IMR-90 (cell line): ENCODE measurements around the gene ZXDC. TPM values are rescaled to one million over a fixed set of nuclear protein-coding genes. Genes with fewer than 3 reads are reported as not detected.

ENCODE experiments used
- ATAC-seq: fragments of 200-7000 bp; cut with Tn5 transposase; 2 replicates; pipeline ENCODE4 v1.9.1; 2020; ENCODE audit warnings: low read depth, mild to moderate bottlenecking, moderate library complexity
- BruUV-seq: library from RNA; stranded (reverse); fragments of 400-500 nt; replicated peaks from 2 replicates; lab custom pipeline; 2021; lab: Mats Ljungman, UMichigan
- CTCF ChIA-PET: fragments of 300-600 bp; formaldehyde crosslinking; extraction: SDS; loops from one replicate; lab custom pipeline; 2021; ENCODE audit warnings: antibody characterized with exemption; lab: Yijun Ruan, JAX
- POLR2A ChIA-PET: fragments of 300-600 bp; sonication (Branson Sonifier 250); formaldehyde crosslinking; loops from one replicate; lab custom pipeline; 2022; ENCODE audit warnings: antibody characterized with exemption; ENCODE audit not compliant: unreplicated experiment; lab: Charles Lee
- DNase-seq: peaks from one replicate; pipeline ENCODE4 v3.0.0; 2013
- H2AFZ ChIP-seq: replicated peaks from 2 replicates; pipeline ENCODE3; 2013; ENCODE audit warnings: low read length, mild to moderate bottlenecking; ENCODE audit not compliant: poor library complexity
- H2AK5ac ChIP-seq: 2 replicates; pipeline ENCODE4 v1.6.1; 2013; ENCODE audit warnings: low read depth, low read length, inconsistent platforms
- H2AK9ac ChIP-seq: replicated peaks from 2 replicates; pipeline ENCODE3; 2013; ENCODE audit warnings: mild to moderate bottlenecking, low read depth, low read length, moderate library complexity; ENCODE audit not compliant: poor library complexity
- H2BK120ac ChIP-seq: 2 replicates; pipeline ENCODE4 v1.6.1; 2013; ENCODE audit warnings: low read depth, low read length, inconsistent platforms
- H2BK15ac ChIP-seq: 3 replicates; pipeline ENCODE4 v1.6.1; 2013; ENCODE audit warnings: low read depth, low read length, inconsistent platforms
- H2BK20ac ChIP-seq: 2 replicates; pipeline ENCODE4 v1.6.1; 2013; ENCODE audit warnings: low read depth, mild to moderate bottlenecking, inconsistent platforms, low read length, moderate library complexity
- H2BK5ac ChIP-seq: 2 replicates; pipeline ENCODE4 v1.6.1; 2013; ENCODE audit warnings: mild to moderate bottlenecking, low read depth, low read length, inconsistent platforms; ENCODE audit not compliant: poor library complexity, severe bottlenecking
- H3K14ac ChIP-seq: replicated peaks from 2 replicates; pipeline ENCODE4 v1.6.1; 2013; ENCODE audit warnings: low read depth, low read length, inconsistent platforms
- H3K18ac ChIP-seq: 2 replicates; pipeline ENCODE4 v1.6.1; 2013; ENCODE audit warnings: low read depth, low read length, control low read depth
- H3K23ac ChIP-seq: 2 replicates; pipeline ENCODE4 v1.6.1; 2013; ENCODE audit warnings: low read depth, low read length, inconsistent platforms
- H3K27ac ChIP-seq: 2 replicates; pipeline ENCODE4 v1.5.1; 2013; ENCODE audit warnings: mild to moderate bottlenecking, control low read depth, low read length; ENCODE audit not compliant: insufficient read depth
- H3K27me3 ChIP-seq: 2 replicates; pipeline ENCODE4 v1.6.1; 2013; ENCODE audit warnings: low read length; ENCODE audit not compliant: control insufficient read depth, insufficient read depth
- H3K36me3 ChIP-seq: 2 replicates; pipeline ENCODE4 v1.6.1; 2013; ENCODE audit warnings: low read length, mixed read lengths; ENCODE audit not compliant: control insufficient read depth, insufficient read depth
- H3K4ac ChIP-seq: 2 replicates; pipeline ENCODE4 v1.6.1; 2013; ENCODE audit warnings: low read depth, low read length, inconsistent platforms
- H3K4me1 ChIP-seq: 2 replicates; pipeline ENCODE4 v1.6.1; 2013; ENCODE audit warnings: low read length, mixed read lengths; ENCODE audit not compliant: control insufficient read depth, insufficient read depth
- H3K4me2 ChIP-seq: 2 replicates; pipeline ENCODE4 v1.6.1; 2013; ENCODE audit warnings: low read depth, mild to moderate bottlenecking, control low read depth, low read length, moderate library complexity
- H3K4me3 ChIP-seq: 2 replicates; pipeline ENCODE4 v1.5.1; 2013; ENCODE audit warnings: low read depth, mild to moderate bottlenecking, control low read depth, low read length, moderate library complexity; ENCODE audit not compliant: insufficient read depth
- H3K56ac ChIP-seq: 2 replicates; pipeline ENCODE4 v1.6.1; 2013; ENCODE audit warnings: low read length, inconsistent platforms; ENCODE audit not compliant: insufficient read depth; ENCODE audit errors: extremely low read depth
- H3K79me1 ChIP-seq, 2 experiments: 2 replicates each; pipeline ENCODE4 v1.6.1; 2013; ENCODE audit warnings: low read length in 2 of 2, inconsistent platforms in 1 of 2, low read depth in 1 of 2
- H3K9ac ChIP-seq: 2 replicates; pipeline ENCODE4 v1.6.1; 2013; ENCODE audit warnings: low read depth, low read length, control low read depth
- H3K9me1 ChIP-seq: 2 replicates; pipeline ENCODE4 v1.6.1; 2013; ENCODE audit warnings: low read length, inconsistent platforms; ENCODE audit not compliant: insufficient read depth
- H3K9me3 ChIP-seq: 2 replicates; pipeline ENCODE4 v1.6.1; 2013; ENCODE audit warnings: low read length; ENCODE audit not compliant: control insufficient read depth, insufficient read depth
- H4K20me1 ChIP-seq: 2 replicates; pipeline ENCODE4 v1.6.1; 2013; ENCODE audit warnings: low read length, inconsistent platforms; ENCODE audit not compliant: insufficient read depth
- H4K5ac ChIP-seq: 2 replicates; pipeline ENCODE4 v1.6.1; 2013; ENCODE audit warnings: mild to moderate bottlenecking, low read depth, low read length, control low read depth
- H4K8ac ChIP-seq, 2 experiments: 2 replicates each; pipeline ENCODE4 v1.6.1; 2013; ENCODE audit warnings: low read depth in 2 of 2, low read length in 2 of 2, control low read depth in 1 of 2, inconsistent platforms in 1 of 2
- H4K91ac ChIP-seq: 2 replicates; pipeline ENCODE4 v1.6.1; 2013; ENCODE audit warnings: low read depth, low read length, inconsistent platforms; ENCODE audit not compliant: insufficient read depth
- BHLHE40 ChIP-seq: fragments of 150-350 bp; IDR thresholded peaks from 2 replicates; pipeline ENCODE4 v1.6.1; 2016; ENCODE audit warnings: mild to moderate bottlenecking, low read depth, low read length
- CEBPB ChIP-seq: IDR thresholded peaks from 2 replicates; pipeline ENCODE4 v1.6.1; 2012; ENCODE audit warnings: low read depth, low read length, improper control_type of control experiment
- CHD1 ChIP-seq: IDR thresholded peaks from 2 replicates; pipeline ENCODE4 v1.6.1; 2012; ENCODE audit warnings: low read depth, low read length, improper control_type of control experiment
- CTCF ChIP-seq: conservative IDR thresholded peaks from 2 replicates; pipeline ENCODE4 v1.5.1; 2012; ENCODE audit warnings: mild to moderate bottlenecking, low read depth, low read length, improper control_type of control experiment
- FOS ChIP-seq: fragments of 150-350 bp; IDR thresholded peaks from 2 replicates; pipeline ENCODE4 v1.6.1; 2016; ENCODE audit warnings: low read depth, low read length
- MAFK ChIP-seq: IDR thresholded peaks from 2 replicates; pipeline ENCODE4 v1.6.1; 2012; ENCODE audit warnings: low read depth, low read length, improper control_type of control experiment
- MAZ ChIP-seq: IDR thresholded peaks from 2 replicates; pipeline ENCODE4 v1.6.1; 2012; ENCODE audit warnings: low read depth, mild to moderate bottlenecking, low read length, improper control_type of control experiment, moderate library complexity, borderline replicate concordance
- MXI1 ChIP-seq: IDR thresholded peaks from 2 replicates; pipeline ENCODE4 v1.6.1; 2012; ENCODE audit warnings: low read depth, mild to moderate bottlenecking, low read length, moderate library complexity, borderline replicate concordance
- NFE2L2 ChIP-seq: fragments of 150-350 bp; IDR thresholded peaks from 2 replicates; pipeline ENCODE4 v1.6.1; 2016; ENCODE audit warnings: low read depth, mild to moderate bottlenecking, low read length
- POLR2A ChIP-seq: IDR thresholded peaks from 2 replicates; pipeline ENCODE4 v1.6.1; 2012; ENCODE audit warnings: mild to moderate bottlenecking, low read depth, low read length
- RAD21 ChIP-seq: IDR thresholded peaks from 2 replicates; pipeline ENCODE4 v1.6.1; 2012; ENCODE audit warnings: low read length, improper control_type of control experiment
- RCOR1 ChIP-seq: IDR thresholded peaks from 2 replicates; pipeline ENCODE4 v1.6.1; 2012; ENCODE audit warnings: mild to moderate bottlenecking, low read length, improper control_type of control experiment; ENCODE audit not compliant: insufficient replicate concordance
- RFX5 ChIP-seq: IDR thresholded peaks from 2 replicates; pipeline ENCODE4 v1.8.0; 2012; ENCODE audit warnings: low read depth, mild to moderate bottlenecking, low read length, moderate library complexity
- SMC3 ChIP-seq: fragments of 150-350 bp; IDR thresholded peaks from 2 replicates; pipeline ENCODE4 v1.6.1; 2016; ENCODE audit warnings: low read depth, mild to moderate bottlenecking, antibody characterized with exemption, low read length, moderate library complexity
- WGBS, 2 experiments: methylation state at CpG; one replicate each; pipeline versions ENCODE4 v1.1.5 to v1.1.7; 2013; ENCODE audit warnings: missing lambda C conversion rate in 2 of 2; ENCODE audit not compliant: insufficient read length in 1 of 2; ENCODE audit errors: extremely low coverage in 2 of 2; 5-methylcytosine and 5-hydroxymethylcytosine counted together
- dilution Hi-C: fragments of 300-500 bp; cut with HindIII; formaldehyde crosslinking; loops from one replicate; pipeline ENCODE4 v1.14.3; 2018; ENCODE audit warnings: low sequenced_read_pairs; ENCODE audit not compliant: unreplicated experiment
- in situ Hi-C: fragments of 300-500 bp; cut with MboI; formaldehyde crosslinking; loops from 3 replicates; pipeline ENCODE4 v1.14.3; 2019; ENCODE audit warnings: low sequenced_read_pairs, inconsistent platforms, mixed read lengths
- intact Hi-C: fragments of 100-400 bp; cut with micrococcal nuclease; formaldehyde crosslinking; loops from 2 replicates; pipeline ENCODE4 v1.10.0; 2022
- polyA plus RNA-seq, 3 experiments: library from polyadenylated mRNA; depleted of rRNA; stranded (reverse); fragments of >200 nt; gene quantifications; 2 replicates each; pipeline ENCODE4 v1.2.3, GENCODE V29; 2012; ENCODE audit warnings: low replicate concordance in 1 of 3
- total RNA-seq: library from RNA; depleted of rRNA; stranded (reverse); fragments of >200 nt; gene quantifications from 2 replicates; pipeline ENCODE4 v1.2.3, GENCODE V29; 2012
- TF ChIP-seq, protein P1 (sequence below): fragments of 150-350 bp; IDR thresholded peaks from 2 replicates; pipeline ENCODE4 v1.6.1; 2016; ENCODE audit warnings: low read depth, mild to moderate bottlenecking, low read length, moderate library complexity, borderline replicate concordance
- TF ChIP-seq, protein P2 (sequence below): fragments of 150-350 bp; IDR thresholded peaks from 2 replicates; pipeline ENCODE4 v1.6.1; 2017; ENCODE audit warnings: mild to moderate bottlenecking, antibody characterized with exemption, low read length, low read depth

Gene ZXDC
- total and polyA plus RNA-seq, 2 of the 4 experiments (the other 2 are of a cell fraction), result 11.5 to 14.3 TPM

GRCh38 chr3:126395846-126396513 is 79.7 kb downstream of the ZXDC start:
- peak overlapping the region; percentile 37 for H2AK9ac ChIP-seq
- no peak overlapping the region for H3K4me3 ChIP-seq
- dilution Hi-C loops (no loop called here), intact Hi-C loops (no loop called here), in situ Hi-C loops (loop anchor here (10.0 to 25.0 kb wide), 2 partner anchors 151 to 434 kb away; partner anchors contain the start of gene ROPN1B)
- H3K79me1 ChIP-seq, result no peaks in the 10 kb centered on the region
- H2AK5ac ChIP-seq, result no peak overlapping the region
- peaks cover 48% of the 10 kb centered on the region for H3K27me3 ChIP-seq
- H3K4ac ChIP-seq, result no peak overlapping the region
- H4K91ac ChIP-seq, result no peak overlapping the region
- no peak overlapping the region for H3K56ac ChIP-seq
- no peaks in the 10 kb centered on the region for H4K20me1 ChIP-seq
- H3K9ac ChIP-seq, result no peak overlapping the region
- no peak overlapping the region for H4K8ac ChIP-seq
- ChIA-PET CTCF (no interaction called here), POLR2A (no interaction called here)
- H2BK5ac ChIP-seq, result no peak overlapping the region
- no peak overlapping the region for H3K18ac ChIP-seq
- no peak overlapping the region for H2BK20ac ChIP-seq
- no peaks in the 10 kb centered on the region for H3K9me1 ChIP-seq
- no peak overlapping the region for H2BK120ac ChIP-seq
- WGBS, 2 experiments, result no CpG with 5 or more reads among the region's 6 CpGs
- no peak for DNase-seq
- TF ChIP-seq BHLHE40 (no peak), RAD21 (no peak), FOS (no peak), RFX5 (no peak), MAFK (no peak), RCOR1 (no peak), SMC3 (no peak), MAZ (no peak), POLR2A (no peak), CTCF (no peak), CEBPB (no peak), NFE2L2 (no peak), CHD1 (no peak), MXI1 (no peak)
- TF ChIP-seq, protein P1, sequence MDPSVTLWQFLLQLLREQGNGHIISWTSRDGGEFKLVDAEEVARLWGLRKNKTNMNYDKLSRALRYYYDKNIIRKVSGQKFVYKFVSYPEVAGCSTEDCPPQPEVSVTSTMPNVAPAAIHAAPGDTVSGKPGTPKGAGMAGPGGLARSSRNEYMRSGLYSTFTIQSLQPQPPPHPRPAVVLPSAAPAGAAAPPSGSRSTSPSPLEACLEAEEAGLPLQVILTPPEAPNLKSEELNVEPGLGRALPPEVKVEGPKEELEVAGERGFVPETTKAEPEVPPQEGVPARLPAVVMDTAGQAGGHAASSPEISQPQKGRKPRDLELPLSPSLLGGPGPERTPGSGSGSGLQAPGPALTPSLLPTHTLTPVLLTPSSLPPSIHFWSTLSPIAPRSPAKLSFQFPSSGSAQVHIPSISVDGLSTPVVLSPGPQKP, result no peak
- TF ChIP-seq, protein P2, sequence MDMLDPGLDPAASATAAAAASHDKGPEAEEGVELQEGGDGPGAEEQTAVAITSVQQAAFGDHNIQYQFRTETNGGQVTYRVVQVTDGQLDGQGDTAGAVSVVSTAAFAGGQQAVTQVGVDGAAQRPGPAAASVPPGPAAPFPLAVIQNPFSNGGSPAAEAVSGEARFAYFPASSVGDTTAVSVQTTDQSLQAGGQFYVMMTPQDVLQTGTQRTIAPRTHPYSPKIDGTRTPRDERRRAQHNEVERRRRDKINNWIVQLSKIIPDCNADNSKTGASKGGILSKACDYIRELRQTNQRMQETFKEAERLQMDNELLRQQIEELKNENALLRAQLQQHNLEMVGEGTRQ, result no peak
- no peaks in the 10 kb centered on the region for H3K36me3 ChIP-seq
- no peak overlapping the region for H3K27ac ChIP-seq
- H3K4me2 ChIP-seq, result no peak overlapping the region
- ATAC-seq, result no peak
- H2BK15ac ChIP-seq, result no peak overlapping the region
- H3K23ac ChIP-seq, result no peak overlapping the region
- H2AFZ ChIP-seq, result peak overlapping the region; percentile 32
- no peaks in the 10 kb centered on the region for H3K9me3 ChIP-seq
- H3K14ac ChIP-seq, result no peak overlapping the region
- no peaks in the 10 kb centered on the region for H3K4me1 ChIP-seq
- no TSS peak for BruUV-seq
- H4K5ac ChIP-seq, result no peak overlapping the region
